CMK (cell line): Measurements from ENCODE around the gene THOP1.
"Not testable (repeated sequence)": the region's sequence is repeated elsewhere in the genome, so short reads cannot be mapped to it uniquely, and the experiment has no call there.

Source experiments
- DNase-seq: peaks from one replicate; pipeline ENCODE4 v3.0.0-alpha.2; 2010; ENCODE audit warnings: low read depth

The THOP1 gene

DNA sequence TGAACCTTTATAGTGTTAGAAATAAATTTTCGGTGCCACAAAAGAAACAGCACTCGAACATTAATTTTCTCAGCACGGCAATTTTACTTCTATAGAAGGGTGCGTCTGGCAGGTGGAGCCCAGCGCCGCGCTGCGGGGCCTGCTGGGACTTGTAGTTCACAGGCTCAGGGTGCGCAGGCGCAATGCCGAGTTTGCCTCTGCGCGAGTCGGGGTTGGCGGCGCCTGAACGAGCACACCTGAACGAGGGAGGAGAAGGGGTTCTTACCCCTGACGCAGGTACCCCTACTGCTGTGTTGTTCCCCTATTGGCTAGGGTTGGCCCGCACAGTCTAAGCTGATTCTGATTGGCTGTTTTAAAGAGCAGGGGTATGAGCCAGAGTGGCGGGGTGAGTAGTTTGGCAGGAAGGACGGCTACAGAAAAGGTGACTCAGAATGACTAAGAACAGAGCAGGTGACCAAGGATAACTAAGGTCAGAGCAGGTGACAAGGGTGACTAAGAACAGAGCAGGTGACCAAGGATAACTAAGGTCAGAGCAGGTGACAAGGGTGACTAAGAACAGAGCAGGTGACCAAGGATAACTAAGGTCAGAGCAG, 32.0 kb downstream of the THOP1 start:
- not testable (repeated sequence) for DNase-seq

DNA sequence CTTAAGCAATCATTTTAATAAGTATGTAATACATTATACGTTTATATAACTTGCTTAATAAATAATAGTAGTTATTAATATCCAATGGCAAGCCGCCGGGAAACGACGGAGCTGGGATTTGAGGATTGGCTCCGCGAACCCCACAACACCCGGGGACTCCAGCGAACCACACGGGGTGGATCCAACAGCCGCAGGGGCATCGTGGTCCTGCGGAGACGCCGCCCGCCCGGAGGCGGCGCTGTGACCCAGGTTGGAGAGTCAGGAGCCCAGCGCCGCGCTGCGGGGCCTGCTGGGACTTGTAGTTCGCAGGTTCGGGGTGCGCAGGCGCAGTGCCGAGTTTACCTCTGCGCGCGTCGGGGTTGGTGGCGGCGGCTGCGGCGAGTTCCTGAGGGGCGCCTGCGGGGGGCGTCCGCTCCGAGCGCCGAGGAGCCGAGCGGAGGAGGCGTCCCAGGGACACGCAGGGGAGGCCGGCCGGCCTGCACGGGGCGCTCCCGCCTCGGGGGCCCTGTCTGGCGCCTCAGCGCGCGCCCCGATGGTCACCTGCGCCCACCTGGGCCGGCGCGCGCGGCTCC, 34.3 kb downstream of the THOP1 start, which contains the start of gene ZNF554:
Gene ZNF554 (plus strand): TSS at position 329 of the 572 bp plus-strand sequence. CDS start 204 bp downstream, at position 533.
- DNase-seq = peak; percentile 97

- DNase-seq = no peak
Measured at GRCh38 chr19:2820112-2820702, 34.9 kb downstream of the THOP1 start.

DNA sequence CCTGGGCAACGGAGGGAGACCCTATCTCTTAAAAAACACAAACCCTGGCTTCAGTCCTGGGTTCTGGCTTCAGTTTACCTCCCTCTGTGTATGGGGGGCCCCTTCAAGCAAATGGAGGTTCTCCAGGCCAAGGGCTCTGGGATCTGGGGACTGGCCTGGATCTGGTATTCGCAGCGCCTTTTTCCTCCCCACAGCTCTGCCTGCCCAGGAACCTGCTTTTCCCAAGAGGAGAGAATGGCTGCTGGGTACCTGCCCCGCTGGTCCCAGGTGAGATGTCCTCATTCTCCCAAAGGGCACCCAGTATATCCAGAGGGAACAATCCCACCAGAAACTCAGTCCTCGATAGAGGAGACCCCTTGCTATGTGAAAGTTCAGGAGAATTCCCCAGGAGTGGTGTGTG, 37.5 kb downstream of the THOP1 start:
- no peak for DNase-seq

GRCh38 chr19:2823646-2824045, 38.3 kb downstream of the THOP1 start:
- no peak for DNase-seq

- no peak for DNase-seq
Measured at GRCh38 chr19:2824129-2824528, 38.8 kb downstream of the THOP1 start.

GRCh38 chr19:2827022-2827421, 41.7 kb downstream of the THOP1 start:
- DNase-seq = no peak

GRCh38 chr19:2827840-2828489, 42.7 kb downstream of the THOP1 start:
- DNase-seq = no peak

DNA sequence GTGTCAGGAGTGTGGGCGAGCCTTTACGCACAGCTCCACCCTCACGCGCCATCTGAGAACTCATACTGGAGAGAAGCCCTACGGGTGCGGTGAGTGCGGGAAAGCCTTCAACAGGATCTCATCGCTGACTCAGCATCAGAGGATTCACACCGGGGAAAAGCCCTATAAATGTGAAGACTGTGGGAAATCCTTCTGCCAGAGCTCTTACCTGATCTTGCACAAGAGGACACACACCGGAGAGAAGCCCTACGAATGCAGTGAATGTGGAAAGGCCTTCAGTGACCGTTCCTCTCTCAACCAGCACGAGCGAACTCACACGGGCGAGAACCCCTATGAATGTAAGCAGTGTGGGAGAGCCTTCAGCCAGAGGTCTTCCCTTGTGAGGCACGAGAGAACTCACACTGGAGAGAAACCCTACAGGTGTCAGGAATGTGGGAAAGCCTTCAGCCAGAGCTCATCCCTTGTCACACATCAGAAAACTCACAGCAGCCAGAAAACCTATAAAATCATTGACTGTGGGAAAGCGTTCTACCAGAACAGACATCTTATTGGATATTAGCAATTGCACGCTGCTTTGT, 49.1 kb downstream of the THOP1 start:
- no peak for DNase-seq

GRCh38 chr19:2837430-2837829, 52.1 kb downstream of the THOP1 start:
- DNase-seq = no peak

- DNase-seq = peak; percentile 96
Measured at GRCh38 chr19:2840794-2841791, 55.8 kb downstream of the THOP1 start, which contains the start of gene ZNF555. Gene ZNF555 (plus strand): TSS chr19:2841475. CDS start chr19:2841573, 98 bp downstream.

DNA sequence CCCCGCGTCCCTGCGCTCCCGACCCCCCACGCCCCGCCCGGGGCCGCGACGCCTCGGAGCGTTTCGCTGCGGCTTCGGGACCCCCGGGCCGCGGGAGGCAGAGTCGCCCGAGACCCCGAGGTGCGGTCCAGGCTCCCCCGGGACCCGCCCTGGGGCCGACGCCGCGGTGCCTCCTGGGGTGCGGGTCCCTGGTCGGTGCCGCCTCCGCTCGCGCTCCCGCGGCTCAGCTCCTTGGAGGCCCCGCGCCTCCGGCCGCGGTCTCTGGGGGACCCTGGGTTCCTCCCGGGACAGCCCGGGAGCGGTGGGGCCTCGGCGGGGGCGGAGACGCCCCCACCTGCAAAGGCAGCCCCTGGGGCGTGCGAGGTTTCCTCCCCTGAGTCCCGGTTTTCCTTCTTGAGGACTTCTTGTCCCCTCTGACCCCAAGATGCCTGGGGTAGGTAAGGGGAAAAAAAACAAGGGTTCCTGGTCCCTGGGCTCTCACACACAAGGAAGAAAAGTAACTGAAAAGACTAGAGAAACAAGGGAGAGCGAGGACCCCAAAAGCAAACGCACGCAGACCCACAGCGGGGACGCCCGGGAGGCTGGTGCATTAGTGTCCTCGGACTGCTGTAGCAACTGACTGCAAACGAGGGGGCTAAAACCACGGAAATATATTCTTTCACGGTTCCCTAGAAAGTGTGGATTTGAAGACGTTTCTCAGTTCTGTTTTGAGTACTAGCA, 56.7 kb downstream of the THOP1 start:
- no peak for DNase-seq

DNA sequence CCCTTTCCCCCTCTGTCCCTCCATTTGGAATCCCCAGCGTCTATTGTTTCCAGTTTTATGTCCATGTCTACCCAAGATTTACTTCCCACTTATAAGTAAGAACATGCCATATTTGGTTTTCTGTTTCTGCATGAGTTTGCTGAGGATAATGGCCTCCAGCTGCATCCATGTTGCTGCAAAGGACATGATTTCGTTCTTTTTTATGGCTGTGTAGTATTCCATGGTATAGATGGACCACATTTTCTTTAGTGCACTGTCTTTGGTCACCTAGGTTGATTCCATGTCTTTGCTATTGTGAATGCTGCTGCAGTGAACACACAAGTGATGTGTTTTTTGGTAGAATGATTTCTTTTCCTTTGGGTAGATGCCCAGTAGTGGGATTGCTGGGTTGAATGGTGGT, 59.8 kb downstream of the THOP1 start:
- DNase-seq = no peak

GRCh38 chr19:2846180-2846894, 61.0 kb downstream of the THOP1 start:
- no peak for DNase-seq

GRCh38 chr19:2847507-2847906, 62.2 kb downstream of the THOP1 start:
- DNase-seq = no peak

DNA sequence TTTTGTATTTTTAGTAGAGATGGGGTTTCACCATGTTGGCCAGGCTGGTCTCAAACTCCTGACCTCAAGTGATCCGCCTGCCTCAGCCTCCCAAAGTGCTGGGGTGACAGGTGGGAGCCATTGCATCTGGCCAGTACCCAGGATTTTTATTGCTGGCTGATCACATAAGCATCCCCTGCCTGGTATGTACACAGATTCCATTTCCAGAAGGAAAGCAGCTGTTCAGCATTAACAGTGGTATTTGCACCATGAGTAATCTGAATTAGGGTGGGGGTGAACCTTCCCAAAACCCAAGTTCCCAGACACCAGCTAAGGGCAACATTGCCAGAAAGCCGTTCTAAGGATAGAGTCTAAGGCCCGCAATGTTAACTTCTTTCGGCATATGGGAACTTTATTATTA, 63.3 kb downstream of the THOP1 start:
- DNase-seq = no peak

DNA sequence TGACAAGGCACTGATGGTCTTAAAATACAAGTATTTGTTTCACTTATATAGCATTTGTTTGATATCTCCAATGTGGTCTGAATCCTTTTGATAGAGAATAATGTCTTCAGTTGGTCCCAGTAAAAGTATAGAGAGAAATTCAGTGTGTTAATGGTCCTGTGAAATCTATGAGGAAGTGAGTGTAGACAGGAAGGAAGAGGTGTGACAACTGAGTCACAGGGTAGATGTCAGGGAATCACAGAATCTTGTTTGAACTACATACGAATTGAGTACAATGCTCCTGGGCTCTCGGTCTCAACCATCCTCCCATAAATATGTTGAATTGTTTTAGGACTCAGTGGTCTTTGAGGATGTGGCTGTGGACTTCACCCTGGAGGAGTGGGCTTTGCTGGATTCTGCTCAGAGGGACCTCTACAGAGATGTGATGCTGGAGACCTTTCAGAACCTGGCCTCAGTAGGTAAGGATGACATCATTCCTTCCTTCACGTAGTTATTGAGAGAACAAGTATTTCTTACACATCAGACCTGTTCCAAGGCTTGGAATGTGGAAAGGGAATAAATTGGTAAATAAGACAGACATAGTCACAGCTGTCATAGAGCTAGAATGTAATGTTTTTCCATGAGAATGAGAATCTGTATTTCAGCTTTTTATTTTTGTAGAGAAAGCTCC, 65.1 kb downstream of the THOP1 start:
- DNase-seq = no peak

- no peak for DNase-seq
Measured at GRCh38 chr19:2852598-2852997, 67.3 kb downstream of the THOP1 start.

DNA sequence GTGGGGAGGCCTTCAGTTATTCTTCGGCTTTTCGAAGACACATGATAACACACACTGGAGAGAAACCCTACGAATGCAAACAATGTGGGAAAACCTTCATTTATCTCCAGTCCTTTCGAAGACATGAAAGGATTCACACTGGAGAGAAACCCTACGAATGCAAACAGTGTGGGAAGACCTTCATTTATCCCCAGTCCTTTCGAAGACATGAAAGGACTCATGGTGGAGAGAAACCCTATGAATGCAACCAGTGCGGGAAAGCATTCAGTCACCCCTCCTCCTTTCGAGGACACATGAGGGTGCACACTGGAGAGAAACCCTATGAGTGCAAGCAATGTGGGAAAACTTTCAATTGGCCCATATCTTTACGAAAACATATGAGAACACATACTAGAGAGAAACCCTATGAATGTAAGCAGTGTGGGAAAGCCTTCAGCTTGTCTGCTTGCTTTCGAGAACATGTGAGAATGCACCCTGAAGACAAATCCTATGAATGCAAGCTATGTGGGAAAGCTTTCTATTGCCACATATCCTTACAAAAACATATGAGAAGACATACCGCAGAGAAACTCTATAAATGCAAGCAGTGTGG, 67.8 kb downstream of the THOP1 start:
- DNase-seq = no peak
